Measurements from ENCODE around the gene CCIN.
A peak's percentile ranks its signal among the peaks of the same experiment; 100 is the strongest.
"Not testable (repeated sequence)": the region's sequence is repeated elsewhere in the genome, so short reads cannot be mapped to it uniquely, and the experiment has no call there.

CCIN gene

DNA sequence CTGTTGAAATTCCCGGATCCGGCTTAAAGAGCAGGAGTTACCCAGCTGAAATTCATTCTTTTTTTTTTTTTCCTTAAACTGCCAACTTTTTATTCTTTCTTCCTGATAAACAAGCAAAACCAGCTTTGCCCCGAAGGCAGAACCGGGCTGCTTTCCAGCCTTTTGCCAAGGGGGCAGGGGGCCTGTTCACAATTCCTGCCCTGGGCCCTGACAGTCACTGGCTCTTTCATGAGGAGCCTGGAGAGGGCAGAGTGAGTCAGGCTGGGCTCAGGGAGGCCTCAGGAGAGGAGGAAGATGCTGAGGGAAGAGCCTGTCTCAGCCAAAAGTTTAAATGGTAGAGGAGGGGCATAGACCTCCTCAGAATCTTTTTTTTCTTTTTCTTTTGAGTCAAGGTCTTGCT lies 27.9 kb upstream of the CCIN start:
- FAIRE-seq: no peak

DNA sequence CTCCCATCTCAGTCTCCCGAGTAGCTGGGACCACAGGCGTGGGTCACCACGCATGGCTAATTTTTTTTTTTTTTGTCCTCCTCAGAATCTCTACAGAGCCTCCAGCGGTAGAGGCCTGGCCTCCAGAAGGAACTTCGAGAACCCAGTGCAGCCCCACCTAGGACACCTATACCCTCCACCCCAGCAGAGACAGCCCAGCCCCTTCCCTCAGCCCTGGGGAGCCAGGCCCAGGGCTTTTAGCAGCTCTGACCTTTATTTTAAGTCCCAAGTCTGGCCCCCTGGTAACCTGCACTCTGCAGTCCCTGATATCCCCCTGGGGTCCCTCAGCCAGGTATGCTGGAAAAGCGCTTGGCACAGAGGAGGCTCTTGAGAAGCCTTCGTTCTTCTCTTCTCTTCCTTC lies 27.4 kb upstream of the CCIN start:
- no peak for FAIRE-seq

DNA sequence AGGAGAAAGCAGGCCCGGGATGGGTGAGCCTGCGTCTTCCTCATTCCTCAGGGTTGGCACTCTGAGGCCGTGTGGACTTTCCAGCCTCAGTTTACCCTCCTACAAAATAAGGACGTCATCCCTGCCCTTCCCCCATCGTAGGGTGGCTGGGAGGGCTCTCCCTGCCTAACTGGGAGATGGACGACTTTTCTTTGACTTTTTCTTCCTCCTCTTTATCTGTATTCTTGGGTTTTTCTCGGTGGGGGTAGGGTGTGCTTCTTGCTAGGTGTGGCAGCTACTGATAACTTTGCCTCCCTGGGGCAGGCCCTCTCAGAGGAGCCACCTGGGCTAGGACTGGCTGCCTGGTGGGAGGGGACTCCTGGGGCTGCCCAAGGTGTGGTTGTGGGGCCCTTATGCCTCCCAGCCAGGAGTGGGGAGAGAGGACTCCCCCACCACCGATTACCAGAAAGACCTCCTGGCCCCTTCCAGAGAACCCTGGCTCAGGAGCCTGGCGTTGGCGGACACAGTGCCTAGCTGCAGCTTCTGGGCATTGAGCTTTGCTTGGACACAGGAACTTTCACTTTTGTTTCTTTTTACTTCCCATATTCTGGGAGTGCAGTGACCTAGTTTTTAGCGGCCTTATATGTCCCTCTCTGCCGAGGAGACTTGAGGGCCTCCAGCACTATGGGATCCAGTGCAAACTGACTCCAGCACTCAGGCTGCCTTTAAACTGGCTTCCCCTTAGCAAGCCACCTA lies 26.5 kb upstream of the CCIN start:
- no peak for FAIRE-seq

DNA sequence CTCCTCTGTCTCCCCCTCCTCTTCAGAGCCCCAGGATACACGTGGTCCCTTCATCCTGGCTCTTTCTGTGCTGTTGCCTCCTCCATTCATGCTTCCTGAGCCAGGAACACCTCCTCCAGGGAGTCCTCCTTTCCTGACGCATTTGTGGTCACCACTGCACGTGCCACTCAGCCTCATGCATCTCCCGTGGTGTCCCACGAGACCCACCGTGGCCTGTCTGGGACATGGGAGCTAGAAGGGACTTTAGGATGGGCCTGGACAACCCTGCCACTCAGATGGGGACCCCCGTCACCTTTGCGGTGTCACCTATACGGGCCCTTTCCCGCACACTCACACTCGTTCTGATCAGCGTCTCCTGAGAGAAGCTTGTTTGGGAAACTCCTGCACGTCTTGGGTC lies 25.9 kb upstream of the CCIN start:
- FAIRE-seq: no peak

DNA sequence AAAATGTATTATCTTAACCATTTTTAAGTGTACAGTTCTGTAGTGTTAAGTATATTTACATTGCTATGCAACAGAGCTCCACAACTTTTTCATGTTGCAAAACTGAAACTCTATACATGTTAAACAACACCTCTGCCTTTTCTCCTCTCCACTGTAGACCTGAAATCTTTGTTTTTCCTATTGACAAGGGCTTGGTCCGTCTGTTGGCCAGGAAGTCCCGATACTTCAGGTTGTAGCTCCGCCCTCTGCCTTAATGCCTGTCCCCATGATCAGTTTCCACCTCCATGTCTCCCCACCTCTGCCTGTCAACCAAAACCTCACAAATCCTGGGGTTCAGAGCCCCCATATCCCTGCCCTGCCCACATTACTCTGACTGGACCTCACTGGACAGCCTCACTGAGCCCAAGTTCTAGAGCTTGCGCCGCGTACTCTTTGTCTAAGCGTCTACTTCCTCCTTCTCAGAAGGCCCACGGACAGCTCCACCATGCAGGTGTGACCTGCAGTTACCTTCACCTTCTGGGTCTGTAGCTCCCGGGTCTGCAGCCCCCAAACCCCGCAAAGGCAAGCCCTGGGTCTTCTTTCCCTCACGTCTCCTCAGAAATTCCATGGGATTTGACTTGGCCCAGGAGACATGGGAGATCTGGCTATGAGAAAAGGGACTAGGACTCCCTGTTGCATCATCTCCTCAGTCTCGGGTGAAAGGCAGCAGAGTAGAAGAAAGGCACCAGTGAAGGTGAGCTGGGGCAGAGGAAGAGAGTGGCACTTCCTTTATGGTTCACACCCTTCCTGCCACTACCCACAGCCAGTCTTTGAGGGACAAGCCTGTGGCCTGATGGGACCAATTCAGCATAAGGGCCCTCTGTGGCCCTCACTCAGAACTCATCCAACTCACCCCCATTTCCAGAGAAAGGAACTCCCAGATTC lies 24.6 kb upstream of the CCIN start:
- no peak for FAIRE-seq

DNA sequence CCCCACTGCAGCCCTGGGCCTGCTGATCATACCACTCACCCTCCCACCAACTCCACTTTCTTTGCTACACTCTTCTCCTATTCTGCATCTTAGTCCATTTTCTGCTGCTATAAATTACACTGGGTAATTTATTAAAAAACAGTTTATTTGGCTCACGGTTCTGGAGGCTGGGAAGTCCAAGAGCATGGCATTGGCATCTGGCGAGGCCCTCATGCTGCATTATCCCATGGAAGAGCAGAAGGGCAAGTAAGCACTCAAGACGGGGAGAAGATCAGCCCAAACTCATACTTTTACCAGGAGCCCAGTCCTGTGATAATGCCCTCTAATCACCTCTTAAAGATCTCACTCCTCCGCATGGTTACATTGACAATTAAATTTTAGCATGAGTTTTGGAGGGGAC lies 23.2 kb upstream of the CCIN start:
- FAIRE-seq: no peak

DNA sequence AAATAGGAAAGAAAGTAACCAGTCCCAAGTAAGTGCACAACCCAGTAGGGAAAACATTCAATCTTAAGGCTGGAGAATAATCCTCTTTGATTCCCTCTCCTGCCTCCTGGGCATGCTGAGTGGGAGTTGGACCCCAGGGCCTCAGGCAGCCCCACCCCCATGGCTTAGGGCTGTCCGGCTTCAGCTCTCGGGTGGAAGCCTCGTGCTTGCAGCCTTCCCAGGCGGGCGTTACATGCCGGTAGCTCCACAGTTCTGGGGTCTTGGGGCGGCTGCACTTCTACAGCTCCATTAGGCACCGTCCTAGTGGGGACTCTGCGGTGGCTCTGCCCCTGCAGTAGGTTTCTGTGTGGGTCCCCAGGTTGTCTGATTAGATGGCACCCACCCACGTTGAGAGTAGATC lies 22.5 kb upstream of the CCIN start:
- no peak for FAIRE-seq

DNA sequence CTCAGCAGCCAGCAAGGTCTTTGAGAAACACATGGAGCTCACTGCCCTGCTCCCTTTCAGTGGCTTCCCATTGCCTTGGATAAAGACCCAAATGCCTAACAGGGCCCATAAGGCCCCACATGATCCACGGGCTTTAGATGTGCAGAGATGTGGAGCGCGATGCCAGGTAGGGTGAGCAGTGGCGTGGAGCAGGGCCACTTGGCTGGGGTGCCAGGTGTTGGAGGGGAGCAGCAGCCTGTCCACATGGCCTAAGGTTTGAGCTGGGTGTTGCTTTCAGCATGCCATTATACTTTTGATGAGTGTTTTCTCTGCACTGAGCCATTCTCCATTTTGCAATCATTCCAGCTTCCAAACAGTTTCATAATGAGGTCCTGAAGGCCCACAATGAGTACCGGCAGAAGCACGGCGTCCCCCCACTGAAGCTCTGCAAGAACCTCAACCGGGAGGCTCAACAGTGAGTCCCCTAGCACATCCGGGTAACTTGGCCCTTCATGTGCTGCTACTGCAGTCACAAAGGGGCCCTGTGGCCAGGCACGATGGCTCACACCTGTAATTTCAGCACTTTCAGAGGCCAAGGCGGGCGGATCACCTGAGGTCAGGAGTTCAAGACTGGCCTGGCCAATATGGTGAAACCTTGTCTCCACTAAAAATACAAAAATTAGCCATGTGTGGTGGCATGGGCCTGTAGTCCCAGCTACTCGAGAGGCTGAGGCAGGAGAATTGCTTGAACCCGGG lies 21.6 kb upstream of the CCIN start:
- no peak for FAIRE-seq

DNA sequence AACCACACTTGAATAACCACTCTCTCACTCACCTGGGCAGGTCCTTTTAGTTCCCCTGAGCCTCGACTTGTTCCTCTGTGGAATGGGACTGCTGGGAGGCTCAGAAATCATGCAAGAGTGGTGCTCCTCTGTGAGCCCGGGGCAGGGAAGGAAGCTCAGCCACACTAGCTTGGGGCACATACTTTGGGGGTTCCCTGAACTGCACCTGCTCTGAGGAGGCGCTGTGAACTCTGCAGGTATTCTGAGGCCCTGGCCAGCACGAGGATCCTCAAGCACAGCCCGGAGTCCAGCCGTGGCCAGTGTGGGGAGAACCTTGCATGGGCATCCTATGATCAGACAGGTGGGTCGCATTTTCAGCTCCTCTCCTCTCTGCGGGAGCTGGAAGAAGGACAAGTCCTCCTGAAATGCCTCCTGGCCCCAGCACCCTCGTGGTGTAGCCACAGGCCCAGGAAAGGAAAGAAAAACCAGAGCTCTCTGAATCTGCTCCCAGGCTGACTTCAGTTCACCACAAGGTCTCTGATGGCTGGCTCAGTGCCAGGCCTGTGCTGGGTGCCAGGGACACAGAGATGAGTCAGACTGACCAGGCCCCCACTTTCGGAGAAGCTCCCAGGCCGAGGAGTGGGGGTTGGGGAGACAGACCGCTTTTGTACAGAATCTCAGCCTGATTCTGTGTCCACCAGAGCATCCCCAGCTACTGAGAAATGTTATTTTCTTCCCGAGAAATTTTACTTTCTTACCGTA lies 20.7 kb upstream of the CCIN start:
- no peak for FAIRE-seq

DNA sequence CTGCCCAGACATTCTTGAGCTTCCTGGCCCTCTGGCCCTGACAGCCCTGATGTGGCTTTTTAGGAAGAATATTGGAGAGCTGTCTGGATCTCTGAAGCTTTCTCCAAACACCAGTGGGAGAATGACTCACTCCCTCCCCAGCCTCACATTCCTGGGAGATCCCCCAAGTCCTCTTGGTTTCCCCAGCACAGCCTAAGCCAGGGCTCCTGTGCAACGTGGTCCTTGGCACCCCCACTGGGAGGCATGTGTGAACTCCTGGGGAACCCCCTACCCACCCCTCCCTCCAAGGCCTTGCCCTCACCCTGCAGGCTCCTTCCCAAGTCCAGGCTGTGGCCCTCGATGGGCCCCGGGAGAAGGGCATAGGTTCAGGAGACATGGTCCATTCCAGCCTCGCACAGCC lies 20.0 kb upstream of the CCIN start:
- no peak for FAIRE-seq

DNA sequence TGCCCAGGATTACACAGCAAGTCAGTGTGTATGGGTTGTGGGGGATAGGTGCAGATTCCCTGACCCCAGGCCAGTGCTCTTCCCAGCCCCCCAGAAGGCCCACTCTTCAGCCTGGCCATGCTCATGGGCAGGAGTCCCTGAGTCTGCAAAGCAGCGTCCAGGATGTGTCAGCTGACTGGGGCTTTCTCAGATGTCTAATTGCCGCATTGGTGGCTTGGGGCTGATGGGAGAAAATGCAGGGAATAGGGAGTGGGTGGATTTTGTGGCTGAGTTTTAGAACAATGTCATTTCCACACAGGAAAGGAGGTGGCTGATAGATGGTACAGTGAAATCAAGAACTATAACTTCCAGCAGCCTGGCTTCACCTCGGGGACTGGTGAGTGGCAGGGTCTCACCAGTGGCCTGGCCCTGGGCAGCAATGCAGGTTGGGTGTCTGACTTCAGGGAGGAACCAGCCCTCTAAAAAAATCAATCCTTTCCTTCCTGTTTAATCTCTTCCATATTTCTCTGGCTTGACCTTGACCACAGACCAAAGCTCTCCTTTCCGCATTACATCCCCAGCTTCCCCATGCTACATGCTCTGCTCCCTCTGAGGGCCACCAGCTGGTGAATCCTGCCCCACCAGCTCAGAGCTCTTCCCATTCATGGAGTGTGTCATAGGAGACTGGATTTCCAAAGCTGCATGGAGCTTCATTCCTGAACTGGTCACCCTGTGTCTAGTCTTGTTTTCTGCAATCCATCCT lies 18.4 kb upstream of the CCIN start:
- FAIRE-seq: no peak

DNA sequence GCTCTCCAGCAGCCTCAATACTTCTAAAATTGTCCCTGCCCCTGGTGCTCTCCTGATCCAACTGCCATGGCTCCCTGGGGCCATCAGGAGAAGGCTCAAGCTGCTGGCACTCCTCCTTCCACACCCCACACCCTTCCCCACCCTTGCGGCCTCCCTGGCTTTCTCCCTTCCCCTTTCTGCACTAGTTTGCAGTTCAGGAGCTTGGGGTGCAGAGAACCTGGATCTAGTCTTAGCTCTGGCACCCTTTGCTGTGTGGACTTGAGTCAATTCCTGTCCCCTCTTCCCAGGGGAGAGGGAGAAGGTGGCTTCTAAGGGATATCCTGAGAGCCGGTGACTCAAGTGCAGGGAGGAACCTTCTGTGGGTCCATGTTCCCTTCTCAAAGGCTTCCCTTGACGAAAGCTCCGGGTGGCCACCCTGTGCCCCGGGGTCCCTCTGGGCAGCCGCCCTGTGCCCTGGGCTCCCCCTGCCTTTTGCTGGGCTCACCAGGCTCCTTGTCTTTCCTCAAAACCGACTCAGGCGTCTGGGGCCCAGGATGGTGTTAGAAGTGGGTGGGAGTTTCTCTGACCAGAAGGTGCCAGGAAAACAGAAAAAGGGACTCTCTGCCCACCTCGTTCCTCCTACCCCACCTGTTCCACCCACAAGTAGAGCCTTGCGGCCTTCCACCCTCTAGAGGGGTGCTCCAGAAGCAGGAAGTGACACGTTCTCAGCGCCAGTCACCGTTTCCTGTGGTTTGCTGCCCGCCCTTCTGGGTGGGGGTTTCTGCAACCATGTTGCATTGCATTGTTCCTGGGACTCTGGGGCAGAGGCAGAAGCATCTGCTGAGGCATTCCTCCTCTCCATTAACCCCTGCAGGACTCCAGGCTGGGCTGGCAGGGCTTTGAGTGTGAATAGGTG lies 17.6 kb upstream of the CCIN start:
- no peak for FAIRE-seq

DNA sequence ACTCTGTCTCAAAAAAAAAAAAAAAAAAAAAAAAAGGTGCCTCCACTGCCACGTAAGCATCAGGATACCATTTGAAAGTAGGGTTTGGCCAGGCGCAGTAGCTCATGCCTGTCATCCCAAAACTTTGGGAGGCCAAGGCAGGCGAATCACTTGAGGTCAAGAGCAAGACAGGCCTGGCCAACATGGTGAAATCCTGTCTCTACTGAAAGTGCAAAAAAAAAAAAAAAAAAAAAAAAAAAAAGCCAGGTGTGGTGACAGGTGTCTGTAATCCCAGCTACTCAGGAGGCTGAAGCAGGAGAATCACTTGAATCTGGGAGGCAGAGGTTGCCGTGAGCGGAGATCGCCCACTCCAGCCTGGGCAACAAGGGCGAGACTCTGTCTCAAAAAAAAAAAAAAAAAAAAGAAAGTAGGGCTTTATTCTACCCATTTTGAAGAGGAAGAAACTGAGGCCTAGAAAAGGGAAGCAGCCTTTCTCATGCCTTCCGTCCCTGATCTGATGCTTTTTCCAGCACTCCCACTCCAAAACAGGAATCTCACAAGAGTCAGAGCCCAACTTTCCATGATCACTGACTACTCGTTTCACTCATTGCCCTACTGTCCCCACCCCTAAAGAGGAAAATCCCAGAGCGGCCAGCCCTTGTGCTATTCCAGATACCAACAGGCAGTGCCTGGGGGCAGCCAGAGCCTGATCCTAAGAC lies 16.3 kb upstream of the CCIN start:
- FAIRE-seq: no peak

DNA sequence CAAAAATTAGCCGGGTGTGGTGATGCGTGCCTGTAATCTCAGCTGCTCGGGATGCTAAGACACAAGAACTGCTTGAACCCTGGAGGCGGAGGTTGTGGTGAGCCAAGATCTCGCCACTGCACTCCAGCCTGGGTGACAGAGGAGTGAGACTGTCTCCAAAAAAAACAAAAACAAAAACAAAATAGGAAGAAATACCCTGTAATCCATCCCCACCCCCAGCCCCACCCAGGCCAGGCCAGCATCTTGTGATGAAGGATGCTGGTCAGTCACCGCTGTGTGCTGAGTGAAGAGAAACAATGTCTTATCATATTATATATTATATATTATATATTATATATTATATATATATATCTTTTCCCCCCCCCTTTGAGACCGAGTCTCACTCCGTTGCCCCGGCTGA lies 15.4 kb upstream of the CCIN start:
- no peak for FAIRE-seq

DNA sequence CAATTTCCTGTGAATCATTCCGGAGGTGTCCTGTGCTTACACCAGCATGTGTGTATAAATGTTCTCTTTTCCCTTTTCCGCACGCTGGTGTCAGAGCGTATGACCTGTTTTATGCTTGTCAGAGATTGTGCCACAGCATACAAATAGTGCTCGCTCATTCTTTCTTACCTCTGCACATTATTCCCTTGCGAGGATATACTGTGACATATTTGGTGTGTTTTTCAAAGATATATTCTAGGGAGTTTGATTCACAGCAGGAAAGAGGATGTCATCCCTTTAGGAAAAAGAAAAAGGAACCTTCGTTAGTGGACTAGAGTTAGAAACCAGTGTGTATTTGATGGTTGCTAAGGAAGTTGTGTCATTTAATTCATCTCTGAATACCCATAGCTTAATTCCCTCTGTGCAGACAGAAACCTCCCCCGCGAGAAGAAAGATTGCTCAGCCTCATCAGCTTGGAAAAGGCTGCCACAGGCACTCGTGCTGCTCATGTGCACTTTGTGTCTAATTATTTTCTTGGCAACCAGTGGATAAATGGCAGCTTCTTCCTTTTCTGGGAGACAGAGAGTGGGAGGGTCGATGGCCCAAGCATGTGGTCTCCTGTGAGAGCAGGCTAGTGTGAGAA lies 14.7 kb upstream of the CCIN start:
- FAIRE-seq: peak; percentile 96

DNA sequence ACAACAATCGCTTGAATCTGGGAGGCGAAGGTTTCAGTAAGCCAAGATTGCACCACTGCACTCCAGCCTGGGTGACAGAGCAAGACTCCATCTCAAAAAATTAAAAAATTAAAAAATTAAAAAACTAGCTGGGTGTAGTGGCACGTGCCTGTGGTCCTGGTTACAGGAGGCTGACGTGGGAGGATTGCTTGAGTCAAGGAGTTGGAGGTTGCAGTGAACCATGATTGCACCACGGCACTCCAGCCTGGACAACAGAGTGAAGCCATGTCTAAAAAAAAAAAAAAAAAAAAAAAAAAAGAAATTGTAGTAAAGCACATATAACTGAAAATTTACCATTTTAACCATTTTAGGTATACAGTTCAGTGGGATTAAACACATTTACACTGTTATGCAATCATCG lies 13.1 kb upstream of the CCIN start:
- FAIRE-seq: no peak

DNA sequence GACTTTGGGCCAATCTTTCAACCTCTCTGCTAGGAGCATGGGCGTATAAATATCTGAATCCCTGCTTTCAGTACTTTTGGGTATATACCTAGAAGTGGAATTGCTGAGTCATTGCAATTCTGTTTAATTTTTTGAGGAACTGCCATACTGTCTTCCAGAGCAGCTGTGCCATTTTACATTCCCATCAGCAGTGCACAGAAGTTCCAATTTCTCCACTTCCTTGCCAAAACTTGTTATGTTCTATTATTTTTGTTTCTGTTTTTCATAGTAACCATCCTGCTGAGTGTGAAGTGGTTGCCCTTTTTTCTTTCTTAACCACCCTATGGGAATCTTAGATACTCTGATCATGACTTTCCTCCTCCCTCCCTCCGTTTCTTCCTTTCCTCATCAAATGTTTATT lies 11.1 kb upstream of the CCIN start:
- no peak for FAIRE-seq

DNA sequence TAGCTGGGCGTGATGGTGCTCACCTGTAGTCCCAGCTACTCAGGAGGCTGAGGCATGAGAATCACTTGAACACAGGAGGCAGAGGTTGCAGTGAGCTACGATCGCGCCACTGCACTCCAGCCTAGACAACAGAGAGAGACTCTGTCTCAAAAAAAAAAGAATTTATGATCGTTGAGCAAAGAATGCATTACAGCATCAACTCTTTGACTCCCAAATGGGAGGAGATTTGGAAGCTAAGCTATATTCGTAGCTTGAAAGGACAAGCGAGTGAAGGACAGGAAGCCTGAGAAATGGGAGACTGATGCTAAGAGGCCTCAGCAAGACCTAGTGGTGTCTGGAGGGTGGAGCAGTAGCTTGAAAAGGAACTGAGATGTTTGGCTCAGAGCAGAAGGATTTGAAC lies 10.3 kb upstream of the CCIN start:
- no peak for FAIRE-seq

DNA sequence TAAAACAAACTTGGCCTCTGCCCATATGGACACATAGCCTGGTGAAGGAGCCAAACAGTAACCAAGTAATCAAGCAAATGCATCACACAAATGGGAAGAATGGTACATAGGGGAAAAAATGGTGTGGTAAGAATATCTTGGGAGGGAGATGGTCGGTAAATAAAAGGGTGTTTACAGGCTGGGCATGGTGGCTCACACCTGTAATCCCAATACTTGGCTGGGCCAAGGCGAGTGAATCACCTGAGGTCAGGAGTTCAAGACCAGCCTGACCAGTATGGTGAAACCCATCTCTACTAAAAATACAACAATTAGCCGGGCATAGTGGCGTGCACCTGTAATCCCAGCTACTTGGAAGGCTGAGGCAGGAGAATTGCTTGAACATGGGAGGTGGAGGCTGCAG lies 9.7 kb upstream of the CCIN start:
- not testable (repeated sequence) for FAIRE-seq

DNA sequence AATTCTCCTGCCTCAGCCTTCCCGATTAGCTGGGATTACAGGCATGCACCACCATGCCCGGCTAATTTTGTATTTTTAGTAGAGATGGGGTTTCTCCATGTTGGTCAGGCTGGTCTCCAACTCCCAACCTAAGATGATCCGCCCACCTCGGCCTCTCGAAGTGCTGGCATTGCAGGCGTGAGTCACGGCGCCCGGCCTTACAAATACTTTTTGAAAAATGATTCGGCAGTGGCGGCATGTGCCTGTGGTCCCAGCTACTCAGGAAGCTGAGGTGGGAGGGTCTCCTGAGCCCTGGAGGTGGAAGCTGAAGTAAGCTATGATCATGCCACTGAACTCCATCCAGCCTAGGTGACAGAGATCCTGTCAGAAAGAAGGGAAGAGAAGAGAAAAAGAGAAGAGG lies 9.1 kb upstream of the CCIN start:
- FAIRE-seq: not testable (repeated sequence)
